ENCODE results near the gene IFIT3. TPM values are rescaled to one million over a fixed set of nuclear protein-coding genes. Genes with fewer than 3 reads are reported as not detected.
A peak's percentile ranks its signal among the peaks of the same experiment; 100 is the strongest.

The IFIT3 gene
- polyA plus RNA-seq, 2 of the 4 experiments (the other 2 are of a cell fraction), result 1.5 to 2.1 TPM

DNA sequence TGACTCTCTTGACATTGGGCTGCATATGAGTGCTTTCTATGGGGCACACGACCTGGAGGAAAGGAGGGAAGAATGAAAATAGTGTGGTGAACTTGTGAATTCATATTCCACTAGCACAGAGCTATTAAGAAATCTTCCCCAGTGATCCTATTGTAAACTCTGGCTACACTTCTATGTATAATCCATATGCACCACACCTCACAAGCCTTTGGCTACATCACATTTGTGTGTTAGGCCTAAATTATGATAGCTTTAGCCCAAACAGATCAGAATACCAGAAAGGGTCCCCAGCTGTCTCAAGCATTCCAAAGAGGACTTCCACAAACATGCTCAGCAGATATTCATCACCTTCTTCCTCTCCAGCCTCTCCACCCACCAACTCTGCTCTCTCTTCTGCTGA lies 40.3 kb downstream of the IFIT3 start (continued):
- no peak for TF ChIP-seq EP300 (IDR thresholded peaks at IDR 0.05)

DNA sequence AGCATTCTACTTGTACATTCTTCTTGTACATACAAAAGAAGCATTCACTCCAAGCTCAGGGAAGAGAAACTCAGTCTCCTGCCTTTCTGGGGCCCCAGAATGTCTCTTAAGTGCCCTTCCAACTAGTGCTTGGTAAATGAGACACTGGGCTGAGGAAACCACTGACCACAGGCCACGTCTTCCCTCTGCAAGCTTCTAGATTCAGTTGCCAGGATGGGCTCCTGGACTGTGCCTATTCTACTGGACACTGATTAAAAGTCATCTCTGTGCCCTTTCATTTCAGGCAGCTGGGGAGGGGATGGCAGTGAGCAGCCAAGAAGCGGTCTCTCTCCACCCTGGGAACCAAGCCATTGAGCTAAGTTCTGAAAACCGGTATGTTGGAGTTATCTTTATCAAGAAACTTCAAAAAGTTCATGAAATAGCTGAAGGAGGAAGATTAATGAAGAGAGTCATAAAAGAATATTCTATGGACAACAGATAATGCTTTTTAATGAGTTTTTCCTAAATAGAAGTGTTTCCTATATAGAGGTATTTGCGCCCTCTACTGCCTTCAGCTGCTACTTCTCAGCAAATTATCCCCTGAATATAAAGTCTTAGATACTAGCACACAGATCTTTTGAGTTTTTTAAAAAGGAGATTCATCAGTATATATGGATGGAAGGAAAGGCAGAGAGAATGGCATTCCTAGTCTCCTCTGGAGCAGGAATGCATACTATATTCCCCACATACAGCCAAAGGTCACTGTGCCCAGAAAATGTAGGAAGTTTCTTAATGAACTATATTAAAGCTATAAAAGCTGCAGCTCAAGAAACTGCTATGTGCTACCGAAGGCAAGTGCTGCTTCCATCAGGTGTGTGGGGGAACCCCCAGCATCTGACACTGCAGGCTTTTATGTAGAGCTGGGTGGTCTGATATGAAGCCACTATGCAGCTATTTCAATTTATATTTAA lies 41.6 kb downstream of the IFIT3 start:
- FAIRE-seq (no peak), DNase-seq (ENCODE audit: low read depth in 1 of 2, low spot score in 1 of 2) (peak in 1 of 2 experiments; percentile 20), ATAC-seq (peak in 1 of 2 experiments; percentile 74; a peak in 3 of 6 replicates)
- ChIA-PET CTCF (interaction anchor here (0.6 to 3.2 kb wide), 44 partner anchors 8 to 156 kb away, joined by 3 to 27 read pairs (median 5); partner anchors contain the start of genes IFIT1, IFIT1B, IFIT2 and IFIT3), POLR2A (interaction anchor here (1.1 kb wide), 1 partner anchor 17 kb away, joined by 3 read pairs; no protein-coding TSS in a partner anchor)
- Histone ChIP-seq H3K4me3 (no peak overlapping the region), H3K4me2 (no peak overlapping the region), H3K4me1 (peaks cover 18% of the 10 kb centered on the region), H3K27ac (peak overlapping the region in 1 of 2 experiments; percentile 50; a peak in 2 of 6 replicates), H3K9me3 (no peaks in the 10 kb centered on the region)
- TF ChIP-seq ZFP36 (IDR thresholded peaks at IDR 0.05; ENCODE audit: borderline replicate concordance, partially characterized antibody) (no peak), SMC3 (IDR thresholded peaks at IDR 0.05) (peak; percentile 91), RAD21 (conservative IDR thresholded peaks at IDR 0.05 in 1 of 2, IDR thresholded peaks at IDR 0.05 in 1 of 2) (peak; percentile 77 to 78)
- TF ChIP-seq, protein P1, sequence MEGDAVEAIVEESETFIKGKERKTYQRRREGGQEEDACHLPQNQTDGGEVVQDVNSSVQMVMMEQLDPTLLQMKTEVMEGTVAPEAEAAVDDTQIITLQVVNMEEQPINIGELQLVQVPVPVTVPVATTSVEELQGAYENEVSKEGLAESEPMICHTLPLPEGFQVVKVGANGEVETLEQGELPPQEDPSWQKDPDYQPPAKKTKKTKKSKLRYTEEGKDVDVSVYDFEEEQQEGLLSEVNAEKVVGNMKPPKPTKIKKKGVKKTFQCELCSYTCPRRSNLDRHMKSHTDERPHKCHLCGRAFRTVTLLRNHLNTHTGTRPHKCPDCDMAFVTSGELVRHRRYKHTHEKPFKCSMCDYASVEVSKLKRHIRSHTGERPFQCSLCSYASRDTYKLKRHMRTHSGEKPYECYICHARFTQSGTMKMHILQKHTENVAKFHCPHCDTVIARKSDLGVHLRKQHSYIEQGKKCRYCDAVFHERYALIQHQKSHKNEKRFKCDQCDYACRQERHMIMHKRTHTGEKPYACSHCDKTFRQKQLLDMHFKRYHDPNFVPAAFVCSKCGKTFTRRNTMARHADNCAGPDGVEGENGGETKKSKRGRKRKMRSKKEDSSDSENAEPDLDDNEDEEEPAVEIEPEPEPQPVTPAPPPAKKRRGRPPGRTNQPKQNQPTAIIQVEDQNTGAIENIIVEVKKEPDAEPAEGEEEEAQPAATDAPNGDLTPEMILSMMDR (IDR thresholded peaks at IDR 0.05), result peak; percentile 79
- WGBS (ENCODE audit: missing lambda C conversion rate), result 65% methylated on average over 5 of the region's 5 CpGs

DNA sequence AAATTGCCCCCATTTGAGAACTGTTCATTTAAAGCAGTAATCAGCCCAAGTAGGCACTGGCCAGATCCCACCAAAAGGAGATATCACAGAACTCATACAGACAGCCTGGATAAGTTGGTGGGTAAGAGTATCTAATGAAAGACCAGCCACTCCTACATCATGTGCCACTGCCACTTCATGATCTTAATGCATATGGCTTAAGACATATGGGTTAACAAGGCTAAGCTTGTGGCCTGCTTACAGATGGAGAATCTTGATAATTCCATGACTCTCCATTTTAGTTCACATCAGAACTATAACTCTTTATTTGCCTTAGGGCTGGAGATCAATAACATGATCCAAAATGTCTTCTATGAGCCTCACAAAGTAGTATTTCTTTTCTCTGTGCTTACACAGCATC lies 43.3 kb downstream of the IFIT3 start:
- Histone ChIP-seq H3K9me3 (no peaks in the 10 kb centered on the region), H3K4me1 (peaks cover 22% of the 10 kb centered on the region), H3K27ac (no peak overlapping the region), H3K4me3 (no peak overlapping the region), H3K4me2 (no peak overlapping the region)
- no peak for FAIRE-seq
- ChIA-PET CTCF (interaction anchor here (1.4 to 2.7 kb wide), 2 partner anchors 14 to 98 kb away, joined by 3 to 14 read pairs; no protein-coding TSS in a partner anchor), POLR2A (interaction anchor here (0.5 kb wide), 1 partner anchor 21 kb away, joined by 4 read pairs; the partner anchor contains the start of gene IFIT1)
- ATAC-seq, result no peak
- no peak for DNase-seq (ENCODE audit: low read depth in 1 of 2, low spot score in 1 of 2)
- TF ChIP-seq, protein P1 (IDR thresholded peaks at IDR 0.05), result no peak
- TF ChIP-seq CBX2 (IDR thresholded peaks at IDR 0.05; ENCODE audit: borderline replicate concordance, low read depth), result no peak
- no peak for TF ChIP-seq SREBF2 (IDR thresholded peaks at IDR 0.05)
- TF ChIP-seq MAFK (IDR thresholded peaks at IDR 0.05; ENCODE audit: partially characterized antibody), result no peak
- TF ChIP-seq, protein P2, sequence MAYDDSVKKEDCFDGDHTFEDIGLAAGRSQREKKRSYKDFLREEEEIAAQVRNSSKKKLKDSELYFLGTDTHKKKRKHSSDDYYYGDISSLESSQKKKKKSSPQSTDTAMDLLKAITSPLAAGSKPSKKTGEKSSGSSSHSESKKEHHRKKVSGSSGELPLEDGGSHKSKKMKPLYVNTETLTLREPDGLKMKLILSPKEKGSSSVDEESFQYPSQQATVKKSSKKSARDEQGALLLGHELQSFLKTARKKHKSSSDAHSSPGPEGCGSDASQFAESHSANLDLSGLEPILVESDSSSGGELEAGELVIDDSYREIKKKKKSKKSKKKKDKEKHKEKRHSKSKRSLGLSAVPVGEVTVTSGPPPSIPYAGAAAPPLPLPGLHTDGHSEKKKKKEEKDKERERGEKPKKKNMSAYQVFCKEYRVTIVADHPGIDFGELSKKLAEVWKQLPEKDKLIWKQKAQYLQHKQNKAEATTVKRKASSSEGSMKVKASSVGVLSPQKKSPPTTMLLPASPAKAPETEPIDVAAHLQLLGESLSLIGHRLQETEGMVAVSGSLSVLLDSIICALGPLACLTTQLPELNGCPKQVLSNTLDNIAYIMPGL (CRISPR knock-in tag; IDR thresholded peaks at IDR 0.05; ENCODE audit: borderline replicate concordance), result no peak
- TF ChIP-seq PHF8 (IDR thresholded peaks at IDR 0.05; ENCODE audit: borderline replicate concordance, low read depth), result no peak
- no peak for TF ChIP-seq ZNF302 (CRISPR knock-in tag; IDR thresholded peaks at IDR 0.05)
- no peak for TF ChIP-seq ESRRA (IDR thresholded peaks at IDR 0.05; ENCODE audit: borderline replicate concordance, low read length)

Data from A549 (cell line).